ENCODE results near the gene IL5. TPM values are rescaled to one million over a fixed set of nuclear protein-coding genes. Genes with fewer than 3 reads are reported as not detected.

The IL5 gene
- total and polyA plus RNA-seq, 2 of the 13 experiments (the other 11 are each of a cell fraction or from before 2014, with no cell fraction given), result not detected

DNA sequence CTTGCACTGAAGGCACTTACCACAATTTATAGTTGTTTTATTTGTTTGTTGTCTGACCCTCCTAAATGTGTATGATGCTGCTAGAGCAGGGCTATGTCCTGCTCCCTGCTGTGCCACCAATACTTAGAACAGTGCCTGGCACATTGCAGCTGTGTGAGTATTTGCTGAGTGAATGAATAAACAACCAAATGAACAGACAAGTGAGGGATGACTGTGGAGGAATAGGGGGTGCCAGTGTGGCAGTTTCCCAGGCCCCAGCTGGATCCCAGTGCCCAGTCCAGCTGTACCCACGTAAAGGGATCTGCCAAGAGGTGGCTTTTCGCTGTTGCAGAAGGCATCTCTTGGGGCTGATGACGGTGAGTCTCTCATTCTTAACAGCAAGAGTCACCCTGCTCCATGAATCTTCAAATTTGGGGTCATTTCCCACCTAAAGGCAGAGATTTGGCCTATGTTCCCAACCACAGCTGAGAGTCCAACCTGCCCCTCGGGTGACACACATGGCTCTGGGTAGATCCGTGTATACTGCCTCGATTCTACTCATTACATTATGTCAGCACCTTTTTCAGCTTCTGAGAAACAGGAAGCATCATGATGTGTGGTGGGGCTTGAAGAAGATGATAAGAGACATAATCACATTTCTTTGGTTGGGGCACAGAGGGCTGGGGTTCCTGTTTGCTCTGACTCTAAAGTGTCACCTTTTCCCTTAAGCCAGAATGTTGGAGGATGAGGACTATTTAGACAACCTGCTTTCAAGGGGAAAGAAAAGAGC is 14.3 kb downstream of the IL5 start:
- 23% methylated on average over 5 of the region's 6 CpGs for WGBS (ENCODE audit: low lambda C conversion rate)
- H2AFZ ChIP-seq (ENCODE audit: low read length), result no peak overlapping the region
- no peak overlapping the region for H3K4me2 ChIP-seq (ENCODE audit: low read depth, low read length)
- no peak for TF ChIP-seq ZNF44 (CRISPR knock-in tag; IDR thresholded peaks at IDR 0.05)
- TF ChIP-seq, protein P1, sequence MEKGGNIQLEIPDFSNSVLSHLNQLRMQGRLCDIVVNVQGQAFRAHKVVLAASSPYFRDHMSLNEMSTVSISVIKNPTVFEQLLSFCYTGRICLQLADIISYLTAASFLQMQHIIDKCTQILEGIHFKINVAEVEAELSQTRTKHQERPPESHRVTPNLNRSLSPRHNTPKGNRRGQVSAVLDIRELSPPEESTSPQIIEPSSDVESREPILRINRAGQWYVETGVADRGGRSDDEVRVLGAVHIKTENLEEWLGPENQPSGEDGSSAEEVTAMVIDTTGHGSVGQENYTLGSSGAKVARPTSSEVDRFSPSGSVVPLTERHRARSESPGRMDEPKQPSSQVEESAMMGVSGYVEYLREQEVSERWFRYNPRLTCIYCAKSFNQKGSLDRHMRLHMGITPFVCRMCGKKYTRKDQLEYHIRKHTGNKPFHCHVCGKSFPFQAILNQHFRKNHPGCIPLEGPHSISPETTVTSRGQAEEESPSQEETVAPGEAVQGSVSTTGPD (CRISPR knock-in tag; IDR thresholded peaks at IDR 0.05), result no peak
- TF ChIP-seq ZNF275 (CRISPR knock-in tag; IDR thresholded peaks at IDR 0.05; ENCODE audit: borderline replicate concordance), result no peak
- TF ChIP-seq SP5 (CRISPR knock-in tag; IDR thresholded peaks at IDR 0.05; ENCODE audit: borderline replicate concordance, low read depth), result no peak
- TF ChIP-seq IKZF4 (CRISPR knock-in tag; IDR thresholded peaks at IDR 0.05; ENCODE audit: borderline replicate concordance, low read depth, not compliant biosample characterization), result no peak
- TF ChIP-seq, protein P2, sequence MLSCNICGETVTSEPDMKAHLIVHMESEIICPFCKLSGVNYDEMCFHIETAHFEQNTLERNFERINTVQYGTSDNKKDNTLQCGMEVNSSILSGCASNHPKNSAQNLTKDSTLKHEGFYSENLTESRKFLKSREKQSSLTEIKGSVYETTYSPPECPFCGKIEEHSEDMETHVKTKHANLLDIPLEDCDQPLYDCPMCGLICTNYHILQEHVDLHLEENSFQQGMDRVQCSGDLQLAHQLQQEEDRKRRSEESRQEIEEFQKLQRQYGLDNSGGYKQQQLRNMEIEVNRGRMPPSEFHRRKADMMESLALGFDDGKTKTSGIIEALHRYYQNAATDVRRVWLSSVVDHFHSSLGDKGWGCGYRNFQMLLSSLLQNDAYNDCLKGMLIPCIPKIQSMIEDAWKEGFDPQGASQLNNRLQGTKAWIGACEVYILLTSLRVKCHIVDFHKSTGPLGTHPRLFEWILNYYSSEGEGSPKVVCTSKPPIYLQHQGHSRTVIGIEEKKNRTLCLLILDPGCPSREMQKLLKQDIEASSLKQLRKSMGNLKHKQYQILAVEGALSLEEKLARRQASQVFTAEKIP (CRISPR knock-in tag; IDR thresholded peaks at IDR 0.05; ENCODE audit: borderline replicate concordance), result no peak
- no peak for TF ChIP-seq TSC22D2 (CRISPR knock-in tag; IDR thresholded peaks at IDR 0.05; ENCODE audit: borderline replicate concordance)
- TF ChIP-seq ZNF530 (CRISPR knock-in tag; IDR thresholded peaks at IDR 0.05; ENCODE audit: low read depth), result no peak
- TF ChIP-seq GPN1 (CRISPR knock-in tag; IDR thresholded peaks at IDR 0.05; ENCODE audit: borderline replicate concordance), result no peak
- no peak for TF ChIP-seq ZNF792 (CRISPR knock-in tag; IDR thresholded peaks at IDR 0.05)
- TF ChIP-seq, protein P3, sequence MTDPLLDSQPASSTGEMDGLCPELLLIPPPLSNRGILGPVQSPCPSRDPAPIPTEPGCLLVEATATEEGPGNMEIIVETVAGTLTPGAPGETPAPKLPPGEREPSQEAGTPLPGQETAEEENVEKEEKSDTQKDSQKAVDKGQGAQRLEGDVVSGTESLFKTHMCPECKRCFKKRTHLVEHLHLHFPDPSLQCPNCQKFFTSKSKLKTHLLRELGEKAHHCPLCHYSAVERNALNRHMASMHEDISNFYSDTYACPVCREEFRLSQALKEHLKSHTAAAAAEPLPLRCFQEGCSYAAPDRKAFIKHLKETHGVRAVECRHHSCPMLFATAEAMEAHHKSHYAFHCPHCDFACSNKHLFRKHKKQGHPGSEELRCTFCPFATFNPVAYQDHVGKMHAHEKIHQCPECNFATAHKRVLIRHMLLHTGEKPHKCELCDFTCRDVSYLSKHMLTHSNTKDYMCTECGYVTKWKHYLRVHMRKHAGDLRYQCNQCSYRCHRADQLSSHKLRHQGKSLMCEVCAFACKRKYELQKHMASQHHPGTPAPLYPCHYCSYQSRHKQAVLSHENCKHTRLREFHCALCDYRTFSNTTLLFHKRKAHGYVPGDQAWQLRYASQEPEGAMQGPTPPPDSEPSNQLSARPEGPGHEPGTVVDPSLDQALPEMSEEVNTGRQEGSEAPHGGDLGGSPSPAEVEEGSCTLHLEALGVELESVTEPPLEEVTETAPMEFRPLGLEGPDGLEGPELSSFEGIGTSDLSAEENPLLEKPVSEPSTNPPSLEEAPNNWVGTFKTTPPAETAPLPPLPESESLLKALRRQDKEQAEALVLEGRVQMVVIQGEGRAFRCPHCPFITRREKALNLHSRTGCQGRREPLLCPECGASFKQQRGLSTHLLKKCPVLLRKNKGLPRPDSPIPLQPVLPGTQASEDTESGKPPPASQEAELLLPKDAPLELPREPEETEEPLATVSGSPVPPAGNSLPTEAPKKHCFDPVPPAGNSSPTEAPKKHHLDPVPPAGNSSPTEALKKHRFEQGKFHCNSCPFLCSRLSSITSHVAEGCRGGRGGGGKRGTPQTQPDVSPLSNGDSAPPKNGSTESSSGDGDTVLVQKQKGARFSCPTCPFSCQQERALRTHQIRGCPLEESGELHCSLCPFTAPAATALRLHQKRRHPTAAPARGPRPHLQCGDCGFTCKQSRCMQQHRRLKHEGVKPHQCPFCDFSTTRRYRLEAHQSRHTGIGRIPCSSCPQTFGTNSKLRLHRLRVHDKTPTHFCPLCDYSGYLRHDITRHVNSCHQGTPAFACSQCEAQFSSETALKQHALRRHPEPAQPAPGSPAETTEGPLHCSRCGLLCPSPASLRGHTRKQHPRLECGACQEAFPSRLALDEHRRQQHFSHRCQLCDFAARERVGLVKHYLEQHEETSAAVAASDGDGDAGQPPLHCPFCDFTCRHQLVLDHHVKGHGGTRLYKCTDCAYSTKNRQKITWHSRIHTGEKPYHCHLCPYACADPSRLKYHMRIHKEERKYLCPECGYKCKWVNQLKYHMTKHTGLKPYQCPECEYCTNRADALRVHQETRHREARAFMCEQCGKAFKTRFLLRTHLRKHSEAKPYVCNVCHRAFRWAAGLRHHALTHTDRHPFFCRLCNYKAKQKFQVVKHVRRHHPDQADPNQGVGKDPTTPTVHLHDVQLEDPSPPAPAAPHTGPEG (CRISPR knock-in tag; IDR thresholded peaks at IDR 0.05), result no peak
- no peak for TF ChIP-seq GATA4 (IDR thresholded peaks at IDR 0.05; ENCODE audit: borderline replicate concordance, low read depth)
- FAIRE-seq, result no peak
- H3K4me3 ChIP-seq (replicated peaks in 1 of 3; ENCODE audit: insufficient read depth in 1 of 3, low read depth in 2 of 3, low read length in 3 of 3), result no peak overlapping the region
- in situ Hi-C loops (cut with HindIII; ENCODE audit: extremely low pct_ligation_motif_present, low pct_unique_long_range_greater_than_20kb) (no loop called here), intact Hi-C loops (cut with micrococcal nuclease; ENCODE audit: unreplicated experiment) (loop anchor here (5.0 to 10.0 kb wide), 3 partner anchors 58 to 356 kb away; no protein-coding TSS in a partner anchor)
- H4K20me1 ChIP-seq (ENCODE audit: insufficient read depth, low read length), result no peaks in the 10 kb centered on the region
- H3K9ac ChIP-seq (ENCODE audit: insufficient read depth, low read depth, low read length), result no peak overlapping the region
- H3K79me2 ChIP-seq (ENCODE audit: insufficient read depth, low read length), result no peaks in the 10 kb centered on the region
- ChIA-PET CTCF (ENCODE audit: low intra/inter-chr PET ratio, low total read pairs) (no interaction called here), POLR2A (interaction anchor here (1.4 kb wide), 1 partner anchor 28 kb away, joined by 3 read pairs; the partner anchor contains the start of gene RAD50)
- no peaks in the 10 kb centered on the region for H3K9me3 ChIP-seq (ENCODE audit: low read length)
- no peak for ATAC-seq
- no peak for DNase-seq (ENCODE audit: low spot score)
- BruUV-seq (replicated peaks), result no TSS peak
- H3K27ac ChIP-seq (ENCODE audit: extremely low read length, insufficient read depth, low read length), result no peak overlapping the region
- peaks cover 14% of the 10 kb centered on the region for H3K4me1 ChIP-seq (ENCODE audit: insufficient read depth, low read length)
- H3K36me3 ChIP-seq (replicated peaks in 1 of 2; ENCODE audit: control insufficient read depth in 1 of 2, insufficient read depth in 2 of 2, low read length in 2 of 2), result no peaks in the 10 kb centered on the region
- H3K27me3 ChIP-seq (ENCODE audit: control insufficient read depth in 1 of 2, insufficient read depth in 2 of 2, low read length in 2 of 2), result no peaks in the 10 kb centered on the region

Measured in HepG2 (cell line).